Measurements from ENCODE around the gene CEP95.
"Not testable (repeated sequence)": the region's sequence is repeated elsewhere in the genome, so short reads cannot be mapped to it uniquely, and the experiment has no call there.

Gene CEP95

DNA sequence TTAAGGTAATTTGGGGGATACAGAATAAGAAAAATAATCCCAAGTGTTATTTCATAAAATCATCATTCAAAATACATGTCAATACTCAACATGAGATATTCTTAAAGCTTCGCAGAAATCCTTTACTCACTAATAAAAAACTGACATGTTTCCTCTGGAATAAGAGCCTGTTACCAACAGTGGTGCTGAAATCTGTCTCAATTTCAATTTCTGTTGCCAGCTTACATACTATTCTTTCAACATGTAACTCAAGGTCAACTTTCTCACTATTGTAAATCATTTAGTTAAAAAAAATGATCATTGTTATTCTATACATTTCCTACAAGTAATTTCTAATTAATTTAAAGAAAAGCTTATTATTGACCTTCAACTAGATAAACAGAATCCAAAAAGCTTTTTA is 67.9 kb downstream of the CEP95 start:
- no peak for DNase-seq (ENCODE audit: low spot score)

GRCh38 chr17:64575431-64575830 is 68.7 kb downstream of the CEP95 start:
- no peak for DNase-seq (ENCODE audit: low spot score)

GRCh38 chr17:64577025-64577424 is 70.2 kb downstream of the CEP95 start:
- DNase-seq (ENCODE audit: low spot score) = not testable (repeated sequence)

GRCh38 chr17:64579917-64580316 is 73.1 kb downstream of the CEP95 start:
- DNase-seq (ENCODE audit: low spot score) = no peak

- no peak for DNase-seq (ENCODE audit: low spot score)
Observed at GRCh38 chr17:64580384-64581315, 73.9 kb downstream of the CEP95 start.

DNA sequence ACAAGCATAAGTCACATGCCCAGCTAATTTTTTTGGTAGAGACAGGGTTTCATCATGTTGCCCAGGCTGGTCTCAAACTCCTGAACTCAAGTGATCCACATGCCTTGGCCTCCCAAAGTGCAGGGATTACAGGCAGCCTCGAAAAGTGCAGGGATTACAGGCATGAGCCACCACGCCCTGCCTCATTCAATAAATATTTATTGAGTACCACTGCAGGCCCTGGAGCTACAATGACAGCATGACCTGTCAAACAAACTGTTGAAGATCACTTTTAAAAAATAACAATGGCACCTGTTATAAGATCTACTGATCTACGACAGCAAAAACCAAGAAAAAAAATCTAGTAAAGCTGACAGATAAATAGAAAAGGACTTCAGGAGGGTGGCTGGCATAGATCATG is 76.3 kb downstream of the CEP95 start:
- no peak for DNase-seq (ENCODE audit: low spot score)

DNA sequence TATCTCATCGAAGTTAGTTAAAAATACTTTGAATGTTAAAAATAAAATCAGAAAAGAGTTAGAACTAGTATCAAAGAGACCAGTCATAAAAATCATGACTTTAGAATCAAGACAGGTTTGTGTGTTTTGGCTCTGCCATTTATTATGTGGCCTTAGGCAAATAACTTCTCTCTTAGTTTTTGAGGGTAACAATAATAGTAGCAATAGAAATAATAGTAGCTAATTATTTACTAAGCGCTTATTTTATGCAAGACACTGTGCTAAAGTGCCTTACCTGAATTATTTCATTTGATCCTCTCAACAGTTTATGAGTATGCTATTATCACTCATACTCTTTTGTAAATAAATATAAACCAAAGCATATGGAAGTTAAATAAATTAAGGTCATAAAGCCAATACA is 78.4 kb downstream of the CEP95 start:
- no peak for DNase-seq (ENCODE audit: low spot score)
